Ishikawa (cell line): ENCODE measurements around the gene RASAL2.

Source experiments
- CEBPB ChIP-seq: IDR thresholded peaks from 2 replicates; pipeline ENCODE4 v1.6.1; 2012
- EP300 ChIP-seq: IDR thresholded peaks from 2 replicates; pipeline ENCODE4 v1.6.1; 2012; ENCODE audit warnings: borderline replicate concordance
- RAD21 ChIP-seq: IDR thresholded peaks from 2 replicates; pipeline ENCODE4 v1.6.1; 2012; ENCODE audit warnings: low read depth
- TAF1 ChIP-seq: IDR thresholded peaks from 2 replicates; pipeline ENCODE4 v1.6.1; 2012; ENCODE audit warnings: low read depth, mild to moderate bottlenecking

GRCh38 chr1:178356299-178356698 lies 262.4 kb downstream of the RASAL2 start:
- TF ChIP-seq EP300 = no peak
- TF ChIP-seq TAF1 = no peak
- no peak for TF ChIP-seq RAD21
- no peak for TF ChIP-seq CEBPB
